ENCODE measurements around the gene C2orf80. TPM values are rescaled to one million over a fixed set of nuclear protein-coding genes. Genes with fewer than 3 reads are reported as not detected.
"Not testable (repeated sequence)": the region's sequence is repeated elsewhere in the genome, so short reads cannot be mapped to it uniquely, and the experiment has no call there.

C2orf80 gene
- total RNA-seq, 4 donors from 2014 or later = not detected

GRCh38 chr2:208122248-208122647 is 67.6 kb downstream of the C2orf80 start:
- TF ChIP-seq CTCF (IDR thresholded peaks at IDR 0.05) = no peak
- no peak for TF ChIP-seq POLR2A (IDR thresholded peaks at IDR 0.05)
- Histone ChIP-seq H3K4me3 (no peak overlapping the region), H3K27me3 (no peaks in the 10 kb centered on the region), H3K36me3 (no peaks in the 10 kb centered on the region), H3K9me3 (no peaks in the 10 kb centered on the region), H3K27ac (no peak overlapping the region), H3K4me1 (peaks cover 0 to 19% (median 0%) of the 10 kb centered on the region in 4 donors)
- DNase-seq = no peak

GRCh38 chr2:208118918-208119317 is 70.9 kb downstream of the C2orf80 start:
- Histone ChIP-seq H3K27ac (no peak overlapping the region), H3K4me3 (no peak overlapping the region), H3K9me3 (no peaks in the 10 kb centered on the region), H3K27me3 (no peaks in the 10 kb centered on the region), H3K4me1 (no peaks in the 10 kb centered on the region), H3K36me3 (no peaks in the 10 kb centered on the region)
- no peak for DNase-seq
- TF ChIP-seq POLR2A (IDR thresholded peaks at IDR 0.05) = no peak
- no peak for TF ChIP-seq CTCF (IDR thresholded peaks at IDR 0.05)

DNA sequence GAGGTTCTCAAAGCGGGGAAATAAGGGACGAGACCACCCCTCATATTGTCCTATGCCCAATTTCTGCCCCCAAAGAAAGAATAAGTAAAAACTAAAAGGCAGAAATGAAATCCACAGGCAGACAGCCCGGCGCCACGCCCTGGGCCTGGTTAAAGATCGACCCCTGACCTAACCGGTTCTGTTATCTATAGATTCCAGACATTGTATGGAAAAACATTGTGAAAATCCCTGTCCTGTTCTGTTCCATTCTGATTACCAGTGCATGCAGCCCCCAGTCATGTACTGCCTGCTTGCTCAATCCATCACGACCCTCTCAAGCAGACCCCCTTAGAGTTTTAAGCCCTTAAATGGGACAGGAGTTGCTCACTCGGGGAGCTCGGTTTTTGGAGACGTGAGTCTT is 72.4 kb downstream of the C2orf80 start:
- not testable (repeated sequence) for H3K9me3 ChIP-seq, DNase-seq, H3K36me3 ChIP-seq, H3K4me1 ChIP-seq, H3K4me3 ChIP-seq, H3K27me3 ChIP-seq, H3K27ac ChIP-seq

Other genes with a start within 250 kb of the C2orf80 start
- 10 to 100 TPM; 14.4 to 45.4 (median 22.7) TPM for gene PLEKHM3, start 164.5 kb downstream of the C2orf80 start, total RNA-seq
- gene CRYGD, start 65.5 kb downstream of the C2orf80 start, total RNA-seq = not detected
- not detected for gene CRYGC, start 60.2 kb downstream of the C2orf80 start, total RNA-seq
- not detected for gene CRYGB, start 43.9 kb downstream of the C2orf80 start, total RNA-seq
- gene CRYGA, start 26.4 kb downstream of the C2orf80 start, total RNA-seq = not detected
- 100 to 1,000 TPM; 115 to 299 (median 184) TPM for gene IDH1, start 65.0 kb upstream of the C2orf80 start, total RNA-seq
- 10 to 100 TPM; 24.2 to 75.1 (median 44.3) TPM for gene PIKFYVE, start 76.2 kb upstream of the C2orf80 start, total RNA-seq
- gene PTH2R, start 216.8 kb upstream of the C2orf80 start, total RNA-seq = not detected

Data from Peyer's patch (tissue), 4 donors.